ENCODE results near the gene LRRC4C.

The LRRC4C gene

GRCh38 chr11:40567392-40567791 is 892.1 kb downstream of the LRRC4C start:
- H3K9ac ChIP-seq (ENCODE audit: low read length), result no peak overlapping the region
- H3K23ac ChIP-seq (ENCODE audit: low read length in 2 of 2), result no peak overlapping the region
- no peaks in the 10 kb centered on the region for H3K36me3 ChIP-seq (ENCODE audit: control insufficient read depth in 1 of 2, insufficient read depth in 2 of 2, low read depth in 1 of 2, low read length in 2 of 2)
- no peak overlapping the region for H3K4ac ChIP-seq (ENCODE audit: low read depth in 1 of 2, low read length in 2 of 2)
- H3K18ac ChIP-seq (ENCODE audit: low read depth in 1 of 2, low read length in 2 of 2), result no peak overlapping the region
- no peak overlapping the region for H3K14ac ChIP-seq (ENCODE audit: low read length in 2 of 2)
- H3K27me3 ChIP-seq (ENCODE audit: control insufficient read depth in 1 of 2, insufficient read depth in 1 of 2, low read length in 2 of 2), result no peaks in the 10 kb centered on the region
- no CpG with 5 or more reads among the region's 1 CpG for WGBS
- no peak overlapping the region for H3K4me3 ChIP-seq (ENCODE audit: insufficient read depth in 1 of 2, low read depth in 1 of 2, low read length in 2 of 2)
- no peak overlapping the region for H2AK5ac ChIP-seq (ENCODE audit: low read length, severe bottlenecking)
- no peak overlapping the region for H2BK15ac ChIP-seq (ENCODE audit: low read depth, poor library complexity, severe bottlenecking)
- H3K79me1 ChIP-seq (replicated peaks; ENCODE audit: low read length, poor library complexity, severe bottlenecking), result no peaks in the 10 kb centered on the region
- no peak overlapping the region for H4K91ac ChIP-seq (ENCODE audit: low read length)
- no peak overlapping the region for H2BK5ac ChIP-seq (ENCODE audit: low read depth, low read length, poor library complexity, severe bottlenecking)
- no peak overlapping the region for H2BK120ac ChIP-seq (ENCODE audit: low read depth, low read length)
- H2AFZ ChIP-seq (ENCODE audit: low read depth, low read length), result no peak overlapping the region
- no peak overlapping the region for H4K8ac ChIP-seq (ENCODE audit: low read length)
- no peaks in the 10 kb centered on the region for H3K4me1 ChIP-seq (ENCODE audit: control insufficient read depth, insufficient read depth, low read depth, low read length)
- no peak overlapping the region for H3K27ac ChIP-seq (ENCODE audit: low read length, poor library complexity, severe bottlenecking)
- DNase-seq, result no peak
- H2BK12ac ChIP-seq (ENCODE audit: low read length in 2 of 2), result no peak overlapping the region
- no peak overlapping the region for H3K4me2 ChIP-seq (ENCODE audit: low read length, poor library complexity, severe bottlenecking)
- H3K9me3 ChIP-seq (ENCODE audit: control insufficient read depth, low read length), result no peaks in the 10 kb centered on the region

GRCh38 chr11:40544162-40544561 is 915.3 kb downstream of the LRRC4C start:
- Histone ChIP-seq H3K4me1 (ENCODE audit: control insufficient read depth, insufficient read depth, low read depth, low read length) (no peaks in the 10 kb centered on the region), H4K91ac (ENCODE audit: low read length) (no peak overlapping the region), H2AFZ (ENCODE audit: low read depth, low read length) (no peak overlapping the region), H2BK12ac (ENCODE audit: low read length in 2 of 2) (no peak overlapping the region), H3K27ac (ENCODE audit: low read length, poor library complexity, severe bottlenecking) (no peak overlapping the region), H2AK5ac (ENCODE audit: low read length, severe bottlenecking) (no peak overlapping the region), H4K8ac (ENCODE audit: low read length) (no peak overlapping the region), H3K18ac (ENCODE audit: low read depth in 1 of 2, low read length in 2 of 2) (no peak overlapping the region), H3K36me3 (ENCODE audit: control insufficient read depth in 1 of 2, insufficient read depth in 2 of 2, low read depth in 1 of 2, low read length in 2 of 2) (no peaks in the 10 kb centered on the region), H3K4me3 (ENCODE audit: insufficient read depth in 1 of 2, low read depth in 1 of 2, low read length in 2 of 2) (no peak overlapping the region), H3K4ac (ENCODE audit: low read depth in 1 of 2, low read length in 2 of 2) (no peak overlapping the region), H3K9ac (ENCODE audit: low read length) (no peak overlapping the region), H3K9me3 (ENCODE audit: control insufficient read depth, low read length) (no peaks in the 10 kb centered on the region), H3K27me3 (ENCODE audit: control insufficient read depth in 1 of 2, insufficient read depth in 1 of 2, low read length in 2 of 2) (no peaks in the 10 kb centered on the region), H2BK120ac (ENCODE audit: low read depth, low read length) (no peak overlapping the region), H3K23ac (ENCODE audit: low read length in 2 of 2) (no peak overlapping the region), H3K14ac (ENCODE audit: low read length in 2 of 2) (no peak overlapping the region), H3K4me2 (ENCODE audit: low read length, poor library complexity, severe bottlenecking) (no peak overlapping the region), H3K79me1 (replicated peaks; ENCODE audit: low read length, poor library complexity, severe bottlenecking) (no peaks in the 10 kb centered on the region), H2BK5ac (ENCODE audit: low read depth, low read length, poor library complexity, severe bottlenecking) (no peak overlapping the region), H2BK15ac (ENCODE audit: low read depth, poor library complexity, severe bottlenecking) (no peak overlapping the region)
- 63% methylated on average over 2 of the region's 3 CpGs for WGBS
- DNase-seq, result no peak

- no CpG with 5 or more reads among the region's 1 CpG for WGBS
- no peak overlapping the region for H2BK120ac ChIP-seq (ENCODE audit: low read depth, low read length)
- H3K9me3 ChIP-seq (ENCODE audit: control insufficient read depth, low read length), result no peaks in the 10 kb centered on the region
- no peak overlapping the region for H2AK5ac ChIP-seq (ENCODE audit: low read length, severe bottlenecking)
- no peak overlapping the region for H2AFZ ChIP-seq (ENCODE audit: low read depth, low read length)
- H3K4me3 ChIP-seq (ENCODE audit: insufficient read depth in 1 of 2, low read depth in 1 of 2, low read length in 2 of 2), result no peak overlapping the region
- H3K9ac ChIP-seq (ENCODE audit: low read length), result no peak overlapping the region
- H2BK15ac ChIP-seq (ENCODE audit: low read depth, poor library complexity, severe bottlenecking), result no peak overlapping the region
- no peak overlapping the region for H4K8ac ChIP-seq (ENCODE audit: low read length)
- no peak overlapping the region for H3K4me2 ChIP-seq (ENCODE audit: low read length, poor library complexity, severe bottlenecking)
- no peak overlapping the region for H2BK5ac ChIP-seq (ENCODE audit: low read depth, low read length, poor library complexity, severe bottlenecking)
- no peaks in the 10 kb centered on the region for H3K27me3 ChIP-seq (ENCODE audit: control insufficient read depth in 1 of 2, insufficient read depth in 1 of 2, low read length in 2 of 2)
- no peak for DNase-seq
- H3K79me1 ChIP-seq (replicated peaks; ENCODE audit: low read length, poor library complexity, severe bottlenecking), result no peaks in the 10 kb centered on the region
- H3K4me1 ChIP-seq (ENCODE audit: control insufficient read depth, insufficient read depth, low read depth, low read length), result no peaks in the 10 kb centered on the region
- no peak overlapping the region for H2BK12ac ChIP-seq (ENCODE audit: low read length in 2 of 2)
- no peak overlapping the region for H4K91ac ChIP-seq (ENCODE audit: low read length)
- H3K4ac ChIP-seq (ENCODE audit: low read depth in 1 of 2, low read length in 2 of 2), result no peak overlapping the region
- H3K18ac ChIP-seq (ENCODE audit: low read depth in 1 of 2, low read length in 2 of 2), result no peak overlapping the region
- H3K27ac ChIP-seq (ENCODE audit: low read length, poor library complexity, severe bottlenecking), result no peak overlapping the region
- H3K36me3 ChIP-seq (ENCODE audit: control insufficient read depth in 1 of 2, insufficient read depth in 2 of 2, low read depth in 1 of 2, low read length in 2 of 2), result no peaks in the 10 kb centered on the region
- H3K23ac ChIP-seq (ENCODE audit: low read length in 2 of 2), result no peak overlapping the region
- H3K14ac ChIP-seq (ENCODE audit: low read length in 2 of 2), result no peak overlapping the region
These were observed 916.6 kb downstream of the LRRC4C start for GRCh38 chr11:40542821-40543220.

GRCh38 chr11:40537734-40538133 is 921.7 kb downstream of the LRRC4C start:
- Histone ChIP-seq H3K9me3 (ENCODE audit: control insufficient read depth, low read length) (no peaks in the 10 kb centered on the region), H3K4ac (ENCODE audit: low read depth in 1 of 2, low read length in 2 of 2) (no peak overlapping the region), H3K18ac (ENCODE audit: low read depth in 1 of 2, low read length in 2 of 2) (no peak overlapping the region), H2AK5ac (ENCODE audit: low read length, severe bottlenecking) (no peak overlapping the region), H2BK15ac (ENCODE audit: low read depth, poor library complexity, severe bottlenecking) (no peak overlapping the region), H4K91ac (ENCODE audit: low read length) (no peak overlapping the region), H4K8ac (ENCODE audit: low read length) (no peak overlapping the region), H2BK12ac (ENCODE audit: low read length in 2 of 2) (no peak overlapping the region), H3K36me3 (ENCODE audit: control insufficient read depth in 1 of 2, insufficient read depth in 2 of 2, low read depth in 1 of 2, low read length in 2 of 2) (no peaks in the 10 kb centered on the region), H2BK5ac (ENCODE audit: low read depth, low read length, poor library complexity, severe bottlenecking) (no peak overlapping the region), H3K23ac (ENCODE audit: low read length in 2 of 2) (no peak overlapping the region), H3K9ac (ENCODE audit: low read length) (no peak overlapping the region), H2BK120ac (ENCODE audit: low read depth, low read length) (no peak overlapping the region), H2AFZ (ENCODE audit: low read depth, low read length) (no peak overlapping the region), H3K4me3 (ENCODE audit: insufficient read depth in 1 of 2, low read depth in 1 of 2, low read length in 2 of 2) (no peak overlapping the region), H3K14ac (ENCODE audit: low read length in 2 of 2) (no peak overlapping the region), H3K27me3 (ENCODE audit: control insufficient read depth in 1 of 2, insufficient read depth in 1 of 2, low read length in 2 of 2) (no peaks in the 10 kb centered on the region), H3K4me1 (ENCODE audit: control insufficient read depth, insufficient read depth, low read depth, low read length) (no peaks in the 10 kb centered on the region), H3K4me2 (ENCODE audit: low read length, poor library complexity, severe bottlenecking) (no peak overlapping the region), H3K27ac (ENCODE audit: low read length, poor library complexity, severe bottlenecking) (no peak overlapping the region), H3K79me1 (replicated peaks; ENCODE audit: low read length, poor library complexity, severe bottlenecking) (no peaks in the 10 kb centered on the region)
- 64% methylated on average over 2 of the region's 3 CpGs for whole genome bisulfite sequencing
- no peak for DNase-seq

Measured in mesenchymal stem cell (in vitro differentiated cells and primary cell).